HCT116 (cell line): ENCODE data around the gene POU2AF2. TPM values are rescaled to one million over a fixed set of nuclear protein-coding genes. Genes with fewer than 3 reads are reported as not detected.

Experiments used
- ATAC-seq: fragments of 200-7000 bp; cut with Tn5 transposase; 2 replicates; pipeline ENCODE4 v1.9.1; 2020; ENCODE audit warnings: mild to moderate bottlenecking, moderate library complexity
- BruUV-seq: library from RNA; stranded (reverse); fragments of 400-500 nt; replicated peaks from 2 replicates; lab custom pipeline; 2021; lab: Mats Ljungman, UMichigan
- CTCF ChIA-PET: fragments of 300-600 bp; sonication (Branson Sonifier 250); formaldehyde crosslinking; loops from one replicate; lab custom pipeline; 2021; ENCODE audit warnings: antibody characterized with exemption; lab: Charles Lee
- POLR2A ChIA-PET: fragments of 300-600, 350-600 bp; sonication (Branson Sonifier 250); formaldehyde crosslinking; loops from one replicate; lab custom pipeline; 2021; ENCODE audit warnings: antibody characterized with exemption; lab: Charles Lee
- RAD21 ChIA-PET, 2 experiments: fragments of 300-600 bp; sonication (Branson Sonifier 250); formaldehyde crosslinking; loops; one replicate each; lab custom pipeline; 2023; ENCODE audit warnings: low total read pairs in 2 of 2; ENCODE audit not compliant: uncharacterized antibody in 2 of 2, unreplicated experiment in 2 of 2, low non-redundant PET in 1 of 2; lab: Charles Lee
- DNase-seq: peaks from one replicate; pipeline ENCODE4 v3.0.0-alpha.2; 2010; ENCODE audit warnings: low read depth, low spot score
- H2AFZ ChIP-seq: fragments of 200-600 bp; shearing (Covaris generic), sonication (generic); 2 replicates; pipeline ENCODE4 v1.6.1; 2017; ENCODE audit warnings: low read depth, mixed run types, mixed read lengths, antibody characterized with exemption, low read length; ENCODE audit not compliant: poor library complexity, severe bottlenecking
- H3K27ac ChIP-seq: 2 replicates; pipeline ENCODE4 v1.5.1; 2012; ENCODE audit warnings: low read depth, low read length
- H3K27me3 ChIP-seq: fragments of 200-600 bp; sonication (generic); 2 replicates; pipeline ENCODE4 v1.6.1; 2016; ENCODE audit warnings: mixed run types, low read length, mixed read lengths; ENCODE audit not compliant: insufficient read depth
- H3K36me3 ChIP-seq, 2 experiments: fragments of 200-500 bp in 1 of 2; fragments of 200-600 bp in 1 of 2; sonication (Bioruptor generic) in 1 of 2; sonication (generic) in 1 of 2; 2 replicates each; pipeline versions ENCODE4 v1.5.1 to v1.6.1; 2014 to 2016; ENCODE audit warnings: low read length in 2 of 2, inconsistent platforms in 1 of 2, mixed read lengths in 1 of 2, mixed run types in 1 of 2; ENCODE audit not compliant: insufficient read depth in 2 of 2, control insufficient read depth in 1 of 2
- H3K4me1 ChIP-seq, 2 experiments: fragments of 200-600 bp in 1 of 2; sonication (generic) in 1 of 2; 2 replicates each; pipeline versions ENCODE4 v1.5.1 to v1.6.1; 2012 to 2017; ENCODE audit warnings: low read length in 2 of 2, inconsistent platforms in 1 of 2, mild to moderate bottlenecking in 1 of 2, mixed read lengths in 1 of 2, mixed run types in 1 of 2, moderate library complexity in 1 of 2; ENCODE audit not compliant: insufficient read depth in 2 of 2, control insufficient read depth in 1 of 2
- H3K4me2 ChIP-seq: fragments of 200-600 bp; sonication (generic); 2 replicates; pipeline ENCODE4 v1.6.1; 2017; ENCODE audit warnings: mixed run types, low read length, mixed read lengths
- H3K4me3 ChIP-seq, 2 experiments: fragments of 200-600 bp in 1 of 2; sonication (generic) in 1 of 2; replicated peaks in 1 of 2; 2 replicates each; pipeline ENCODE4 v1.5.1; 2011 to 2016; ENCODE audit warnings: low read length in 2 of 2, control low read depth in 1 of 2, low read depth in 1 of 2, mild to moderate bottlenecking in 1 of 2, mixed read lengths in 1 of 2, mixed run types in 1 of 2
- H3K79me2 ChIP-seq: fragments of 200-600 bp; sonication (generic); 2 replicates; pipeline ENCODE4 v1.6.1; 2017; ENCODE audit warnings: mild to moderate bottlenecking, mixed run types, low read length, moderate library complexity, mixed read lengths; ENCODE audit not compliant: insufficient read depth
- H3K9ac ChIP-seq: fragments of 200-600 bp; sonication (generic); 2 replicates; pipeline ENCODE4 v1.6.1; 2016; ENCODE audit warnings: low read length, mixed read lengths
- H3K9me2 ChIP-seq: fragments of 200-600 bp; sonication (generic), shearing (Covaris generic); 2 replicates; pipeline ENCODE4 v1.6.1; 2017; ENCODE audit warnings: mixed run types, mild to moderate bottlenecking, moderate library complexity; ENCODE audit not compliant: insufficient read depth
- H3K9me3 ChIP-seq, 2 experiments: fragments of 200-500 bp in 1 of 2; fragments of 200-600 bp in 1 of 2; sonication (Bioruptor generic) in 1 of 2; sonication (generic) in 1 of 2; 2 replicates each; pipeline ENCODE4 v1.6.1; 2014 to 2017; ENCODE audit warnings: low read length in 2 of 2, mixed read lengths in 2 of 2, inconsistent platforms in 1 of 2, low read depth in 1 of 2, mild to moderate bottlenecking in 1 of 2, mixed run types in 1 of 2, moderate library complexity in 1 of 2; ENCODE audit not compliant: control insufficient read depth in 1 of 2, insufficient read depth in 1 of 2
- H4K20me1 ChIP-seq: fragments of 200-600 bp; sonication (generic), shearing (Covaris generic); 2 replicates; pipeline ENCODE4 v1.6.1; 2017; ENCODE audit warnings: mixed run types, mild to moderate bottlenecking, moderate library complexity; ENCODE audit not compliant: insufficient read depth
- ATF3 ChIP-seq: IDR thresholded peaks from 2 replicates; pipeline ENCODE4 v1.6.1; 2012
- CBX3 ChIP-seq: IDR thresholded peaks from 2 replicates; pipeline ENCODE4 v1.6.1; 2012; ENCODE audit warnings: low read depth
- EGR1 ChIP-seq: IDR thresholded peaks from 2 replicates; pipeline ENCODE4 v1.6.1; 2012; ENCODE audit warnings: low read depth
- ELF1 ChIP-seq: IDR thresholded peaks from 2 replicates; pipeline ENCODE4 v1.6.1; 2012; ENCODE audit warnings: low read depth, borderline replicate concordance
- FOSL1 ChIP-seq: IDR thresholded peaks from 2 replicates; pipeline ENCODE4 v1.6.1; 2012; ENCODE audit warnings: low read depth
- POLR2AphosphoS5 ChIP-seq: IDR thresholded peaks from 2 replicates; pipeline ENCODE4 v1.6.1; 2011; ENCODE audit warnings: mild to moderate bottlenecking, low read depth, low read length, moderate library complexity
- SP1 ChIP-seq: IDR thresholded peaks from 2 replicates; pipeline ENCODE4 v1.6.1; 2012; ENCODE audit warnings: low read depth
- SRF ChIP-seq: IDR thresholded peaks from 2 replicates; pipeline ENCODE4 v1.6.1; 2012; ENCODE audit warnings: low read depth
- TCF7L2 ChIP-seq: IDR thresholded peaks from 2 replicates; pipeline ENCODE4 v1.7.0; 2011; ENCODE audit warnings: borderline replicate concordance, inconsistent platforms; ENCODE audit not compliant: insufficient read depth, insufficient read length; ENCODE audit errors: extremely low read depth
- ZNF274 ChIP-seq: fragments of 200-500 bp; sonication (Bioruptor generic); IDR thresholded peaks from 2 replicates; pipeline ENCODE4 v1.6.1; 2014; ENCODE audit warnings: mild to moderate bottlenecking, low read depth, low read length, inconsistent platforms
- intact Hi-C: fragments of 100-400 bp; cut with micrococcal nuclease; formaldehyde crosslinking; loops from 2 replicates; pipeline ENCODE4 v1.10.0; 2022
- total RNA-seq: library from RNA; stranded (reverse); gene quantifications from one replicate; pipeline ENCODE4 v1.2.1, GENCODE V29; 2021; ENCODE audit not compliant: unreplicated experiment

The POU2AF2 gene
- total RNA-seq, 1 experiment from 2014 or later: not detected

GRCh38 chr11:111285189-111286091, 39.9 kb downstream of the POU2AF2 start:
- intact Hi-C loops: no loop called here
- H4K20me1 ChIP-seq: 0 out of 2 replicates have a peak, but pooled peaks cover 3% of the 10 kb centered on the region
- ChIA-PET CTCF (interaction anchor here (0.8 to 4.3 kb wide), 2 partner anchors 137 to 144 kb away, joined by 3 to 39 read pairs; no protein-coding TSS in a partner anchor), POLR2A (no interaction called here), RAD21 (no interaction called here)
- no peaks in the 10 kb centered on the region for H3K79me2 ChIP-seq
- BruUV-seq: no TSS peak
- H2AFZ ChIP-seq: no peak overlapping the region
- ATAC-seq (no peak), DNase-seq (no peak)
- no peak overlapping the region for H3K27ac ChIP-seq
- peaks cover 12% of the 10 kb centered on the region for H3K27me3 ChIP-seq
- TF ChIP-seq POLR2AphosphoS5 (no peak), ATF3 (no peak), ZNF274 (no peak), EGR1 (no peak), SRF (no peak), FOSL1 (no peak), SP1 (no peak), ELF1 (no peak), CBX3 (no peak), TCF7L2 (no peak)
- no peaks in the 10 kb centered on the region for H3K4me1 ChIP-seq
- no peak overlapping the region for H3K4me2 ChIP-seq
- no peaks in the 10 kb centered on the region for H3K36me3 ChIP-seq
- no peaks in the 10 kb centered on the region for H3K9me3 ChIP-seq
- no peak overlapping the region for H3K9ac ChIP-seq
- no peaks in the 10 kb centered on the region for H3K9me2 ChIP-seq
- no peak overlapping the region for H3K4me3 ChIP-seq
